Measurements from ENCODE around the gene TARS3.

The TARS3 gene

DNA sequence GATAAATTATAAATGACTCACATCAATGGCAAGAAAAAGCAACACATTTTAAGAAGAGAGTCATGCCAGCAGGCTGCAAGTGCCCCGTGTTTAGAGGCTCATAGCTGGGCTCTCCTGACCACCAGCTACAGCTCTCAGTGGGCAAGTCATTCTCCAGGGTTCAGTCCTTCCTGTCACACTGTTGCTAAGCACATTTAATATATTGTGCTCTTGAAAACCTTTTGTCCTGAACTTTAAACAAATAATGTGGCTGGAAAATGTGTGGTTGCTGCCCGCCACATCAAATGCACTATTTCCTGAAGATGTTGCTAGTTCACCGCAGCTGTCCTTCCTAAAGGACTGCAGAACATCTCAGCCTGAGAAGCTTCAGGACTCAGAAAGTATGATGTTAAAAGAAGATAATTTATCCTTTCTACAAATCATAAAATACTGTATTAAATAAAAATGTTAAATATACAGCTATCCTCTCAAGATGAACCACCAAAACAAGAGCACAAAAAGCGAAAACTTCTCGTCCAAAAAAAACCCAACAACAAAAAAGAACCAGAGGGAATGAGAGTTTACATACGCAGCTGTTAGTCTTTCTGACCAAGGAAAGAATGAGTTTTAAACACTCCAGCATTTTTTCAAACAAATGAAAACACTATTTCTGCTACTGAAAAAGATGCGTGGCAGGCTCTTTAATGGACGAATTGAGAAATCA lies 951 bp downstream of the TARS3 start:
- peaks cover 7% of the 10 kb centered on the region for H3K9me3 Mint-ChIP-seq

DNA sequence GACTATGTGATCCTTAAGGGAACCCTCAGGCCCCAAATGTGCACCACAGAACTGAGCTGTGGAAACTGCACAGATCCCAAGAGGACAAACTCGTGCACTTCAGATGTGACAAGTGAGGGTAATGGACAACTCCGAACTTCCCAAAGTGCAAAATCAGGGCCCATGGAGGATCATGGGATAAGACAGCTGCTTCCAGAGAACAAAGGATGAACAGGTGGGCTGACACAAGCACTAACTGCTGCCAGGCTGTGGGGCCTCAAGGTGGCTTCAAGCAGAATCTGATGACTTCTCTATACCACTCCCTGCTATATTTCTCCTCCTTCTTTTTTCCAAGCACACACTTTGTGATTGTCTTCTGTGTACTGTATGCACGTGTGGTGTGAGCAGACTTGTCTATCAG lies 5.4 kb downstream of the TARS3 start:
- Mint-ChIP-seq H3K4me1 (ENCODE audit: low read depth) (peaks cover 28% of the 10 kb centered on the region), H3K27me3 (no peaks in the 10 kb centered on the region), H3K9me3 (peaks cover 7% of the 10 kb centered on the region), H3K36me3 (ENCODE audit: low read depth) (peaks cover 50% of the 10 kb centered on the region), H3K4me3 (no peak overlapping the region), H3K27ac (no peak overlapping the region)

More for the DNA sequence above, 951 bp downstream of the TARS3 start:
- H3K27ac Mint-ChIP-seq = peak overlapping the region; percentile 87
- H3K36me3 Mint-ChIP-seq (ENCODE audit: low read depth) = peaks cover 34% of the 10 kb centered on the region
- no peaks in the 10 kb centered on the region for H3K27me3 Mint-ChIP-seq
- peak overlapping the region; percentile 86 for H3K4me3 Mint-ChIP-seq
- peaks cover 32% of the 10 kb centered on the region for H3K4me1 Mint-ChIP-seq (ENCODE audit: low read depth)

DNA sequence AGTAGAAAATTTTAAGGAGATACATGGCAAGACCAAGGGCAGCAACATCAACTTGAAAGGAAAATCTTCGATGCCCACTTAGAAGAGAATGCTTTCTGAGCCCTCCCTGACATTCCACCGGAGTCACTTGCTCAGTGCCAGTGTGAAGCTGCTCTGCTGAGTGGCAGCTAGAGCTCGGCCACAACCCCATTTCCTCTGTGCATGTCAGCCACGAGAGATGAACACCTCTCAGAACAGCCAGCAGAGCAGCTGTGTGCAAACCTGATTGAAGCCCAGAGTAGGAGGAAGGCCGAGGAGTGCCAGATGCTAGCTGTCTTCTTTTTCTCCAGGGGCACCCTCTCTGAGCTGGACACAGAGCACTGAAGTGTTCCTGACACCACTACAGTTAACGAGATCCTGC lies 12.2 kb downstream of the TARS3 start:
- Mint-ChIP-seq H3K9me3 (no peaks in the 10 kb centered on the region), H3K4me1 (ENCODE audit: low read depth) (no peaks in the 10 kb centered on the region), H3K27ac (no peak overlapping the region), H3K36me3 (ENCODE audit: low read depth) (peaks cover 59% of the 10 kb centered on the region), H3K4me3 (no peak overlapping the region), H3K27me3 (no peaks in the 10 kb centered on the region)

DNA sequence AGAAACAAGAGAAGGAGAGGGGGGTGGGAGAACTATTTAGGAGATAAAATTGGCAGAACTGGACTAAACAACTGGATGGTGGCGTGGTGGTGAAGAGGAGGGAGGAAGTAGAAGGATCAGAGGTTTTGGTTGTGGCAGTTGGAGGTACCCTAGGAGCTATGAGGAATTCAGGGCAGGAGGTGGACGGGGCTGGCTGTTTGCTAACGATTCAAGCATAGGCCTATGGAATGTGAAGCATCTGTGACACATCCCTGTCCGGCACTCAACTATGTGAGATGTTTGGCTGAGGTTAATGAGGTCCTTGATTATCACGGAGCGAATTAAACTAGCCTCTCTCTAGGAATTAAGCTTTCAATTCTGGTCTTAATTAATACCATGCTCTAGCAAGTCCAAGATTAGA lies 13.5 kb downstream of the TARS3 start:
- Mint-ChIP-seq H3K36me3 (ENCODE audit: low read depth) (peaks cover 56% of the 10 kb centered on the region), H3K27me3 (no peaks in the 10 kb centered on the region), H3K27ac (no peak overlapping the region), H3K9me3 (no peaks in the 10 kb centered on the region), H3K4me3 (no peak overlapping the region), H3K4me1 (ENCODE audit: low read depth) (no peaks in the 10 kb centered on the region)

DNA sequence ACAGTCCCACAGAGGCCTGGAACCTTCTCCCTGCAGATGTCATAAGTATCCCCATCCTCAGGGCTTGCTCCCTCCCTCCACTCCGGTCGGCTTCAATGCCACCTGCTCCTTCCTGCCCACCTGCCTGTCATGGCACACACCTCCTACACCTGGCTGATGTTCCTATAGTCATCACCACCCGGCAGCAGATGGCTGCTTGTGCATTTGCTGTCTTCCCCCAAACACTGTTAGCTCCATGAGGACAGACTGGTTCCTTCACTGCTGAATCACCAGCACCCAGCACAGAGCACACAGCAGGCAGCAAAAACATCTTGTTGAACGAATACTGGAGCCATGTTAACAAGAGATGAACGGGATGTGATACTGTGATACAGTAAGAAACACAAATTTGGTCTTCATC lies 14.8 kb downstream of the TARS3 start:
- Mint-ChIP-seq H3K4me3 (no peak overlapping the region), H3K27me3 (no peaks in the 10 kb centered on the region), H3K4me1 (ENCODE audit: low read depth) (no peaks in the 10 kb centered on the region), H3K9me3 (no peaks in the 10 kb centered on the region), H3K36me3 (ENCODE audit: low read depth) (peaks cover 62% of the 10 kb centered on the region), H3K27ac (no peak overlapping the region)

DNA sequence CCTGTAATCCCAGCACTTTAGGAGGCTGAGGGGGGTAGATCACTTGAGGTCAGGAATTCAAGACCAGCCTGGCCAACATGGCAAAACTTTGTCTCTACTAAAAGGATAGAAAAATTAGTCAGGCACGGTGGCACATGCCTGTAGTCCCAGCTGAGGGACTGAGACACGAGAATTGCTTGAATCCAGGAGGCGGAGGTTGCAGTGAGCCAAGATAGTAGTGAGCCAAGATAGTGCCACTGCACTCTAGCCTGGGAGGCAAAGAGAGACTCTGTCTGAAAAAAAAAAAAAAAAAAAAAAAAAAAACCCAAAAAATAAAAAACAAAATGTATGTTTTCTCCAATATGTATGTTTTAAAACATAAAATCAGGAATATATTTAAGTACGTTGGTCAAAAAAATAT lies 16.3 kb downstream of the TARS3 start:
- Mint-ChIP-seq H3K27ac (no peak overlapping the region), H3K9me3 (no peaks in the 10 kb centered on the region), H3K27me3 (no peaks in the 10 kb centered on the region), H3K36me3 (ENCODE audit: low read depth) (peaks cover 56% of the 10 kb centered on the region), H3K4me3 (no peak overlapping the region), H3K4me1 (ENCODE audit: low read depth) (no peaks in the 10 kb centered on the region)

DNA sequence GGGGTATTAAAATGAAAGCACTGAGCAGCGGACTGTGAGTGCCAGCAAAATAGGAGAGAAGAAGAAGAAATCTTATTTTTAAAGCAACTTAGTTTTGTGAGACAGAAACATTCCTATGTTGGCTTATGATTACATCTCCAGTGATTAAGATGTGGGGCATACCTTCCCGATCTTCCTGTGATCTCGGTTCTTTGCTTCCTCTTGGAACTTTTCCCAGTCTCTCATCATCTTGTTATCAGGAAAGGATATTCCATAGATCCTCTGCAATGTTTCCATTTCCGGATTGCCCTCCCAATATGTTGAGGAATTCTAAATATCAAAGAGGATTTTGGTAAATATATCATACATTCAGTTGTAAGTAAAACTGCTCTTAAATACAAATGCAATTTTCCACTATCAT lies 22.2 kb downstream of the TARS3 start:
- Mint-ChIP-seq H3K36me3 (ENCODE audit: low read depth) (peaks cover 64% of the 10 kb centered on the region), H3K27me3 (no peaks in the 10 kb centered on the region), H3K4me1 (ENCODE audit: low read depth) (peaks cover 15% of the 10 kb centered on the region), H3K9me3 (no peaks in the 10 kb centered on the region), H3K4me3 (no peak overlapping the region), H3K27ac (no peak overlapping the region)

DNA sequence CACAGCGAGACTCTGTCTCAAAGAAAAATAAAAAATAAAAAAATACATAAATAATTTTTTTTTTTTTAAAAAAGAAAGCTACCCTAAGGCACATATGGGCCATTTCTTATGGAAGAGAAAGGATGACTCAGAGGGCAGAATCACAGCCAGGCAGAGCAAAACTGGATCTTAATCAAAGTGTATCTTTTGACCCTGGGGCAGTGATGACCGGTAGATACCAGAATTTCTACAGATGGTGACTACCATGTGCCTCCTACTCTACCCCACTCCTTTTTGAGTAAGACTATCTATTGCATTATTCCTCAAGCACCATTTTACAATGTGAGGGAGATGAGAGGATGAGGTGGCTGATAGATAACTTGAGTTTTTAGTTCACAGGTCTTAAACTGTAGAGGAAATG lies 26.0 kb downstream of the TARS3 start:
- Mint-ChIP-seq H3K27me3 (no peaks in the 10 kb centered on the region), H3K4me1 (ENCODE audit: low read depth) (peaks cover 42% of the 10 kb centered on the region), H3K27ac (no peak overlapping the region), H3K4me3 (no peak overlapping the region), H3K36me3 (ENCODE audit: low read depth) (peaks cover 84% of the 10 kb centered on the region), H3K9me3 (no peaks in the 10 kb centered on the region)

DNA sequence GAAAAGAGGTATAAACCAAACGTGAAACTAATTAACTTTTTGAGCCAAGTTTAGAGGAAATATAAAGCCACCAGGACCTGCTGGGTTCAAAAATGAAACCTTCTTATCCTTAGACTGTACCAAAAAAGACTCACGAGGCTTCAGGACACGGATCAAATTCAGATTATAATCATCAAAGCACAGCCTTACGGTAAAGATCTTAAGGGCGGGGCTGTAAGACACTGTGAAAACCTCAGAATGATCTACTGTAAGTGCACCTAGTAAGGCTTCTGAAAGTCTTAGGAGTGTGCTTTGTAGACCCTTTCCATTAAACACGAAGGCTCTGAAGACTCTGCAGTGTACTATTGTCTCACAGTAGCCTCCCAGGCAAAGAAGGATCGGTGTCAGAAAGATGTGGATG lies 26.8 kb downstream of the TARS3 start:
- Mint-ChIP-seq H3K36me3 (ENCODE audit: low read depth) (peaks cover 86% of the 10 kb centered on the region), H3K27ac (no peak overlapping the region), H3K27me3 (no peaks in the 10 kb centered on the region), H3K4me1 (ENCODE audit: low read depth) (peaks cover 51% of the 10 kb centered on the region), H3K4me3 (no peak overlapping the region), H3K9me3 (no peaks in the 10 kb centered on the region)

DNA sequence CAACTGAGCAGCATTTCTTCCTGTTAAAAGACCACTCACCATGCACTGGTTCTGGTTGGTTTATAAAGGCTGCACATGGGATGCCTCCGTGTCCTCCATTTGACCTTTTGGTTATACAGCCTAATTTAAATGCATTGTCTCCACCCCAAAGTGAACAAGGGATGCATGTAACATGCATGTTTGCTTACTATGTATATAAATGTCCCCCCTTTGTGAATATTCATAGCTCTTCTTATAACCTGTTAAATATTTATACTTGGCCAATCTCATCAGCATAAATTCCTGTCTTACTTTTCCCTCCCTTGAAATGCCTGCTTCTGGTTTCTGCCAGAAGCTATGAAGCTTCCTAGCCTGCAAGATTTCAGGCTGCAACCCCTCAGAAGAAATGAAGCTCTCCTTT lies 27.4 kb downstream of the TARS3 start:
- Mint-ChIP-seq H3K27ac (no peak overlapping the region), H3K36me3 (ENCODE audit: low read depth) (peaks cover 82% of the 10 kb centered on the region), H3K27me3 (no peaks in the 10 kb centered on the region), H3K4me1 (ENCODE audit: low read depth) (peaks cover 52% of the 10 kb centered on the region), H3K4me3 (no peak overlapping the region), H3K9me3 (no peaks in the 10 kb centered on the region)

DNA sequence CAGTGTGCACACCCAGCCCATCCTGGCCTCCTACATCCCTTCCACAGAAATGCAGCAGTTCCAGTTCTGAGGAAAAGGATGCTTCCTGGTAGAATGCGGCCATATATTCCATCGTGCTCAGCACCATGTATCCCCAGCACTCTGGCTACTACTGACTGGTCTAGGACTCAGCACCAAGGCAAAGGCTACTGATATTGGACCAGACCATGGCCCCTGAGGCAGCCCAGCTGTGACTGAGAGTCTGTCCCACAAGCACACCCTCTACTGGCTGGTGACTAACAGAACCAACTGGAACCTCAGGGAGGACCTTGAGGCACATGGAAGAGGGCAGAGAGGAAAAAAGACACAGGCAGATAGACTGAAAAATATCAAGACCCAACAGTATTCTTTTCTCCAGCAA lies 30.0 kb downstream of the TARS3 start:
- Mint-ChIP-seq H3K4me3 (no peak overlapping the region), H3K27ac (peak overlapping the region; percentile 51), H3K27me3 (no peaks in the 10 kb centered on the region), H3K36me3 (ENCODE audit: low read depth) (peaks cover 64% of the 10 kb centered on the region), H3K9me3 (no peaks in the 10 kb centered on the region), H3K4me1 (ENCODE audit: low read depth) (peaks cover 59% of the 10 kb centered on the region)

DNA sequence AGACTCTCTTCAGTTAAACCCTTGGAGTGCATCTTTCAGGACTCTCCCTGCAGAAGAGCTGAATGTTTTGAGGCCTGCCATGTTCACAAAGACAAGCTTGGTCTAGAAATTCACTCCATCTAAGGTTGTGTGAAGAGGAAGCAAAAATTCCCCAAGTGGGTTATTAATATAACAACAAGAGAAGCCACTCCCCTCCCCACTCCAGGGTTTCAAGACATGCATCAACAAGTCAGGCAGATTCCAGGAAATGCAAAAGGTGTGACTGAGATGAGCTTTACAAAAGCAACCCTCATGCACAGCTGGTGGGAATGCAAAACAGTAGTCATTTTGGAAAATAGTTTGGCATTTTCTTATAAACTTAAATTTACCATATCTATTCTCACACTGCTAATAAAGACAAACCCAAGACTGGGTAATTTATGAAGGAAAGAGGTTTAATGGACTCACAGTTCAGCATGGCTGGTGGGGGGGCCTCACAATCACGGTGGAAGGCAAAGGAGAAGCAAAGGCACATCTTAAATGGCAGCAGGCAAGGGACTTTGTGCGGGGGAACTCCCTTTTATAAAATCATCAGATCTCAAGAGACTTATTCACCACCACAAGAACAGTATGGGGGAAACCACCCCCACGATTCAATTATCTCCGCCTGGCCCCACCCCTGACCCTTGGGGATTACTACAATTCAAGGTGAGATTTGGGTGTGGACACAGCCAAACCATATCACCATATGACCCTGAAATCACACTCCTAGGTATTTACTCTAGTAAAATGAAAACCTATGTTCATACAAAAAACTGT lies 31.3 kb downstream of the TARS3 start:
- no peaks in the 10 kb centered on the region for H3K27me3 Mint-ChIP-seq
- H3K9me3 Mint-ChIP-seq = no peaks in the 10 kb centered on the region
- H3K4me3 Mint-ChIP-seq = peak overlapping the region; percentile 32
- H3K4me1 Mint-ChIP-seq (ENCODE audit: low read depth) = peaks cover 57% of the 10 kb centered on the region
- H3K27ac Mint-ChIP-seq = peak overlapping the region; percentile 76
- peaks cover 53% of the 10 kb centered on the region for H3K36me3 Mint-ChIP-seq (ENCODE audit: low read depth)

DNA sequence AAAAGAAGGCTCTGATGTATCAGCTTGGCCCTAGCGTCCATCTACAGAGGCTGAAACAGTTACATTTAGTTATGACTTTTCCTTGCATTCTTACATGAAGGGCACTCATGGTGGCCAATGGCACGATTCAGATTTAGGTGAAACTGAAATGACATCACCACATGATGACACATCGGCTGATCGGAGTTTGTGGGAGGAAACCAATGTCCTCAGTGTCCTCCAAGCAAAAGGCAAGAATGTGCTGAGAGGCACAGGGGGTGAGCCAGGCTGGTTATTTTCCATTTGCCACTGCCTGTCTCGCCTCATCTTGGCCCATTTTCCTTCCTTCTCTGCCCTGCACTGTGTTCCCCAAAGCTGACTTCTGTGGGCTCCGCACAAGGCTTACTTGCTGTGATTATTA lies 34.4 kb downstream of the TARS3 start:
- Mint-ChIP-seq H3K4me3 (no peak overlapping the region), H3K27me3 (no peaks in the 10 kb centered on the region), H3K36me3 (ENCODE audit: low read depth) (peaks cover 35% of the 10 kb centered on the region), H3K27ac (peak overlapping the region; percentile 22), H3K9me3 (no peaks in the 10 kb centered on the region), H3K4me1 (ENCODE audit: low read depth) (peaks cover 36% of the 10 kb centered on the region)

DNA sequence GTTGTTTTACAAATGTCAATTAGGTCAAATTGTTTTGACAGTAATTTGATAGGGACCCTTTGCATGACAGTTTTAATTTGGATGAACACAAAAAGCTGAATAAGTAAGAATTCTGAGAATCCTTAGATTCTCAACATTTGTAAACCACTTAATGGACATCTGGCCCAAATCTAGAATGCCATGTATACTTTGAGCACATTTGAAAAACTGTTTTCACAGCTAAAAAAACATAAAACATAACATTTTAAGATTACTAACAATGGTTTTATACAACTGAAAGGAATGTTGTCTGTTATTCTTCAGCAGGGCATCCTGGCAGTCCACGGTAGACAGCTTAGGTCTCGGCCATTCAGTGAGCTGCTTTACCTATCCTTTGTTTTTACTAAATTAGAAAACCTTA lies 37.6 kb downstream of the TARS3 start:
- Mint-ChIP-seq H3K4me3 (no peak overlapping the region), H3K9me3 (no peaks in the 10 kb centered on the region), H3K36me3 (ENCODE audit: low read depth) (peaks cover 37% of the 10 kb centered on the region), H3K27me3 (no peaks in the 10 kb centered on the region), H3K27ac (no peak overlapping the region), H3K4me1 (ENCODE audit: low read depth) (peaks cover 16% of the 10 kb centered on the region)

DNA sequence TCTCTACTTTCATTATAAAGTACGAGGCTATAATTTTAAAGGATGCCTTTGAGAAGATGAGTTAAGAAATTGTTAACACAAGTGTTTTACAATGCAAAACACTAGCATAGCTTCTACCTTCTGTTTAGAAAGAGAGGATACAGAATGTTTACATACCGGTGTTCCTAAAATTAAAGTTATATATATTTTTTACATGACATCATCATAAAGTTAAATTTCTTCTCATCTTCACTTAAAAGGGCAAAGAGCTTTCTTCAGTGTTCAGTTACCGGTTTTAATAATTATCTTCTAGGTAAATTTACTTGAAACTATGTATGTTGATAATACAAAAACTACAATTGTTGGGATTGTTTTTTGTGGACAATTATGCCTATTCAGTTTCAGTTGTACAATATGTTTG lies 39.4 kb downstream of the TARS3 start:
- no peaks in the 10 kb centered on the region for H3K9me3 Mint-ChIP-seq
- no peak overlapping the region for H3K4me3 Mint-ChIP-seq
- H3K36me3 Mint-ChIP-seq (ENCODE audit: low read depth) = peaks cover 52% of the 10 kb centered on the region
- peaks cover 21% of the 10 kb centered on the region for H3K4me1 Mint-ChIP-seq (ENCODE audit: low read depth)
- no peaks in the 10 kb centered on the region for H3K27me3 Mint-ChIP-seq
- H3K27ac Mint-ChIP-seq = no peak overlapping the region

DNA sequence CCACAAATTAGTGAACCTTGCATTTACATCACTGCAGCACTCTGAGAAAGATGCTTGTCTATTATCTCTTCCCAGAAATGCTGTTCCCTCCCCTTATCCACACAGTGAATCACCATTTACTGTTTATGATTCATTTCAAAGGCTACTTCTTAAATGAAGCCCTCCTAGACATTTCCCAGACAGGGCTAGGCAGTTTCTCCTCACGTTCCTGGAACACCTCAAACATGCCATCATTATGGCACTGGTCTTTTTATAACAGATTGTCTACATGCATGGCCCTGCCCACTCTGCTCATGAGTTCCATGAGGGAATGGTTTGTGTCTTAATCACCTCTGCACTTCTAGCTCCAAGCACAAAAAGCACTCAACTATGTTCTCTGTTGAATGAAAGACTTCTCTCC lies 39.9 kb downstream of the TARS3 start:
- H3K9me3 Mint-ChIP-seq = no peaks in the 10 kb centered on the region
- H3K4me3 Mint-ChIP-seq = no peak overlapping the region
- no peaks in the 10 kb centered on the region for H3K27me3 Mint-ChIP-seq
- H3K27ac Mint-ChIP-seq = no peak overlapping the region
- peaks cover 16% of the 10 kb centered on the region for H3K4me1 Mint-ChIP-seq (ENCODE audit: low read depth)
- peaks cover 57% of the 10 kb centered on the region for H3K36me3 Mint-ChIP-seq (ENCODE audit: low read depth)

Data from stimulated activated naive CD8-positive, alpha-beta T cell treated with anti-CD3 and anti-CD28 coated beads, Interleukin-15, Interleukin-2, amounts not matched to agents 100 ng/mL and 50 ng/mL, for 24 hours (primary cell).